GM23248 (cell line): ENCODE results near the gene PLPP3. TPM values are rescaled to one million over a fixed set of nuclear protein-coding genes. Genes with fewer than 3 reads are reported as not detected.

Experiments
- DNase-seq: peaks from one replicate; pipeline ENCODE4 v3.0.0-alpha.2; 2015
- H2AFZ ChIP-seq: fragments of 200-600 bp; sonication (generic); 2 replicates; pipeline ENCODE4 v1.6.1; 2016; ENCODE audit warnings: antibody characterized with exemption
- H3F3A ChIP-seq: fragments of 200-600 bp; sonication (generic); 2 replicates; pipeline ENCODE4 v1.6.1; 2016; ENCODE audit warnings: mild to moderate bottlenecking, antibody characterized with exemption, mixed run types; ENCODE audit not compliant: insufficient read depth
- H3K27ac ChIP-seq: fragments of 200-600 bp; sonication (generic); 2 replicates; pipeline ENCODE4 v1.5.1; 2016; ENCODE audit warnings: mild to moderate bottlenecking
- H3K27me3 ChIP-seq: fragments of 200-600 bp; sonication (generic); replicated peaks from 2 replicates; pipeline ENCODE4 v1.6.1; 2016; ENCODE audit warnings: mild to moderate bottlenecking; ENCODE audit not compliant: insufficient read depth
- H3K36me3 ChIP-seq: fragments of 200-600 bp; sonication (generic); 2 replicates; pipeline ENCODE4 v1.6.1; 2016; ENCODE audit warnings: low read depth, mild to moderate bottlenecking
- H3K4me1 ChIP-seq: fragments of 200-600 bp; sonication (generic); 2 replicates; pipeline ENCODE4 v1.6.1; 2016; ENCODE audit warnings: mild to moderate bottlenecking; ENCODE audit not compliant: insufficient read depth
- H3K4me2 ChIP-seq: fragments of 200-600 bp; sonication (generic); one replicate; pipeline ENCODE4 v1.6.1; 2016; ENCODE audit warnings: mild to moderate bottlenecking; ENCODE audit not compliant: unreplicated experiment
- H3K4me3 ChIP-seq: fragments of 200-600 bp; sonication (generic); 2 replicates; pipeline ENCODE4 v1.5.1; 2016; ENCODE audit warnings: mild to moderate bottlenecking
- H3K79me2 ChIP-seq: fragments of 200-600 bp; sonication (generic); 2 replicates; pipeline ENCODE4 v1.6.1; 2016; ENCODE audit warnings: mild to moderate bottlenecking; ENCODE audit not compliant: insufficient read depth
- H3K9ac ChIP-seq: fragments of 200-600 bp; sonication (generic); 2 replicates; pipeline ENCODE4 v1.6.1; 2016; ENCODE audit warnings: mild to moderate bottlenecking
- H3K9me2 ChIP-seq: fragments of 200-600 bp; sonication (generic); 2 replicates; pipeline ENCODE4 v1.6.1; 2016; ENCODE audit warnings: mixed run types, mild to moderate bottlenecking, moderate library complexity; ENCODE audit not compliant: insufficient read depth
- H3K9me3 ChIP-seq: fragments of 200-600 bp; sonication (generic); one replicate; pipeline ENCODE4 v1.6.1; 2017; ENCODE audit warnings: low read depth
- H4K20me1 ChIP-seq: fragments of 200-600 bp; sonication (generic); 2 replicates; pipeline ENCODE4 v1.6.0; 2016; ENCODE audit not compliant: insufficient read depth
- EZH2 ChIP-seq: fragments of 200-600 bp; sonication (generic); IDR thresholded peaks from 2 replicates; pipeline ENCODE4 v1.6.1; 2018; ENCODE audit warnings: antibody characterized with exemption, mild to moderate bottlenecking; ENCODE audit not compliant: insufficient read depth, poor library complexity, severe bottlenecking
- EZH2phosphoT487 ChIP-seq: fragments of 200-600 bp; sonication (generic); IDR thresholded peaks from 2 replicates; pipeline ENCODE4 v1.6.1; 2018; ENCODE audit warnings: antibody characterized with exemption, moderate library complexity, mild to moderate bottlenecking, low read depth; ENCODE audit not compliant: insufficient read depth
- WGBS, 2 experiments: methylation state at CpG; one replicate each; pipeline ENCODE4 v1.1.6; 2015 to 2017; ENCODE audit warnings: low lambda C conversion rate in 2 of 2, low coverage in 1 of 2; ENCODE audit errors: missing lambda C conversion rate in 2 of 2; 5-methylcytosine and 5-hydroxymethylcytosine counted together
- in situ Hi-C: fragments of 300-500 bp; cut with MboI; formaldehyde crosslinking; loops from 2 replicates; pipeline ENCODE4 v1.15.0; 2020
- polyA plus RNA-seq: library from polyadenylated mRNA; unstranded; fragments of >200 nt; fragmentation: Nextera tagmentation; extraction: Ambion mirVana; gene quantifications from 2 replicates; pipeline ENCODE4 v1.2.1, GENCODE V29; 2016
- total RNA-seq: library from RNA; depleted of rRNA; stranded (reverse); fragments of >200 nt; shearing (Covaris generic); gene quantifications from 2 replicates; pipeline ENCODE4 v1.2.3, GENCODE V29; 2014

PLPP3 gene
- total and polyA plus RNA-seq, 2 experiments from 2014 or later: 80.1 to 156 TPM

DNA sequence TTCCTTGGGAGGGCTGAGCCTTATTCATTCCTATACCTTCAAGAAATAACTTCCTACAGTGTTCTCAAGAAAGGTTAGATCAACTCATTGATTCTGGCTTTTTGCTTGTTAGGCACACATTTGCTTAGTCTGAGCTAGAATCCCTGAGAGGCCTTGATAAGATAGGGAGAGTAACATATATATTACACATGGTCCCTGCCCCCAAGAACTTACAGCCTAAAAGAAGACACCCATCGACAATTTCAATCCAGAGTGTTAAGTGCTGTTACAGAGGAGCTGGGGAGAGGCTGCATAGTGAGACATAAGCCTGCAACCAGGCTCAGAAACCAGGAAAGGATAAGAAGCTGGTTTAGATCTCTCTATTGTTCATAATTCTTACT lies 68.7 kb downstream of the PLPP3 start:
- TF ChIP-seq EZH2phosphoT487 (no peak), EZH2 (no peak)
- Histone ChIP-seq H3K4me2 (no peak overlapping the region), H3K36me3 (peaks cover 64% of the 10 kb centered on the region), H3K9me3 (no peaks in the 10 kb centered on the region), H3K79me2 (no peaks in the 10 kb centered on the region; the same call in 1 of the 2 replicates), H2AFZ (no peak overlapping the region), H4K20me1 (no peaks in the 10 kb centered on the region), H3K27ac (no peak overlapping the region), H3K9ac (no peak overlapping the region), H3K4me1 (no peaks in the 10 kb centered on the region), H3K27me3 (no peaks in the 10 kb centered on the region), H3K9me2 (no peaks in the 10 kb centered on the region), H3F3A (no peaks in the 10 kb centered on the region), H3K4me3 (no peak overlapping the region)
- DNase-seq: no peak
- in situ Hi-C loops: no loop called here
- 4 to 16% methylated on average over 1 of the region's 1 CpG for WGBS, 2 experiments

DNA sequence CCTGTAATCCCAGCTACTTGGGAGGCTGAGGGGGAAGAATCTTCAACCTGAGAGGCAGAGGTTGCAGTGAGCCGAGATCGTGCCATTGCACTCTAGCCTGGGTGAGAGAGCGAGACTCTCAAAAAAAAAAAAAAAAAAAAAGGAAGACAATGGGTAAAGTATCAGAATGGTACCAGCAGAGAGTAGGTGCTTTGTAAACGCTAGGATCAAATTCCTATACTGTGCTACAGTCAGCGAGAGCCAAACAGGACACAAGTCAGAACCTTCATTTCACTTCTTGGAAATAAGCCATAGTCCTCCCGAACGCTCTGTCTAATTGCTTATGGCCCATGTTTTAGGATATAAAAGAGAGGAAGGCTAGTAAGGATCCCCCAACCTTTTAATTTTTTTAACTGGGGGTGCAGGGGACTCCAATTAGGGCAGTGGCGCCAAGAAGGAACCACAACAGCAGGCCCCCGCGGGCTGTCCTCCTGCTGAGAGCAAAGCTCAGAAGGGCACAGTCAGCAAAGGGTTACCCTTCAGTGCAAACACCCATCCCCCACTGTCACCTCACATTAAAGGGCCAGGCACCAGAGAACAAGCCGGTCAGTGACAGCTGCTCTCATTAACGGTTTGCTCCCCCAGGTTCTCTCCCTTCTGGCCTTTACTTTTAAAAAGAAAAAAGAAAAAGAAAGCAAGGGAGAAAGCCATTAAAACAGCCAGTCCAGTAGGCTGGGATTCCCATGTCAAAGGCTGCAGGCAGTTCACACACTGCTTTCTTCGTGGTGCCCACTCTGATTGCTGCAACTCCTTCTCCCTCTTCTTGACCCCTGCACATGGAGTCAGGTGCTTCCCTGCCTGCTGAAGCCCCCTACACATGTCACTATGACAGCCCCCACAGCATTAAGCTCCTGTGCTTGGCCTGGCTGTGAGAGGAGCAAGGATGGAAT lies 69.4 kb downstream of the PLPP3 start:
- no peak overlapping the region for H2AFZ ChIP-seq
- no peaks in the 10 kb centered on the region for H3K9me3 ChIP-seq
- H4K20me1 ChIP-seq: no peaks in the 10 kb centered on the region; the same call in 1 of the 2 replicates
- H3K9me2 ChIP-seq: no peaks in the 10 kb centered on the region
- in situ Hi-C loops: no loop called here
- H3K4me2 ChIP-seq: no peak overlapping the region
- H3K79me2 ChIP-seq: no peaks in the 10 kb centered on the region; the same call in 1 of the 2 replicates
- WGBS, 2 experiments: 66% methylated on average over 13 of the region's 13 CpGs
- no peaks in the 10 kb centered on the region for H3K4me1 ChIP-seq
- no peak for DNase-seq
- no peak overlapping the region for H3K27ac ChIP-seq
- H3K4me3 ChIP-seq: no peak overlapping the region
- TF ChIP-seq EZH2 (no peak), EZH2phosphoT487 (no peak)
- H3K9ac ChIP-seq: no peak overlapping the region
- no peaks in the 10 kb centered on the region for H3K27me3 ChIP-seq
- H3F3A ChIP-seq: peaks cover 4% of the 10 kb centered on the region; the same call in 1 of the 2 replicates
- peaks cover 69% of the 10 kb centered on the region for H3K36me3 ChIP-seq

- Histone ChIP-seq H3K9me2 (no peaks in the 10 kb centered on the region), H3K79me2 (no peaks in the 10 kb centered on the region; the same call in 1 of the 2 replicates), H3K27me3 (no peaks in the 10 kb centered on the region), H3K4me3 (no peak overlapping the region), H2AFZ (no peak overlapping the region), H3F3A (peaks cover 8% of the 10 kb centered on the region; the same call in 1 of the 2 replicates), H3K9ac (no peak overlapping the region), H3K4me2 (no peak overlapping the region), H4K20me1 (no peaks in the 10 kb centered on the region; the same call in 1 of the 2 replicates), H3K27ac (no peak overlapping the region), H3K9me3 (no peaks in the 10 kb centered on the region), H3K4me1 (no peaks in the 10 kb centered on the region), H3K36me3 (peaks cover 81% of the 10 kb centered on the region)
- WGBS, 2 experiments: 59% methylated on average over 4 of the region's 4 CpGs
- TF ChIP-seq EZH2: no peak
- TF ChIP-seq EZH2phosphoT487: no peak
- in situ Hi-C loops: no loop called here
- DNase-seq: peak; percentile 16
Observed at GRCh38 chr1:56508523-56508983, 70.8 kb downstream of the PLPP3 start.

GRCh38 chr1:56507925-56508522 lies 71.3 kb downstream of the PLPP3 start:
- H3K9ac ChIP-seq: no peak overlapping the region
- H3K4me3 ChIP-seq: no peak overlapping the region
- peaks cover 8% of the 10 kb centered on the region; the same call in 1 of the 2 replicates for H3F3A ChIP-seq
- TF ChIP-seq EZH2 (no peak), EZH2phosphoT487 (no peak)
- H3K9me2 ChIP-seq: no peaks in the 10 kb centered on the region
- peaks cover 81% of the 10 kb centered on the region for H3K36me3 ChIP-seq
- no peaks in the 10 kb centered on the region for H3K27me3 ChIP-seq
- no peak for DNase-seq
- no peaks in the 10 kb centered on the region for H3K4me1 ChIP-seq
- in situ Hi-C loops: no loop called here
- WGBS, 2 experiments: 85 to 91% methylated on average over 3 of the region's 3 CpGs
- no peak overlapping the region for H3K27ac ChIP-seq
- no peak overlapping the region for H2AFZ ChIP-seq
- no peaks in the 10 kb centered on the region for H3K9me3 ChIP-seq
- no peaks in the 10 kb centered on the region; the same call in 1 of the 2 replicates for H4K20me1 ChIP-seq
- H3K4me2 ChIP-seq: no peak overlapping the region
- H3K79me2 ChIP-seq: no peaks in the 10 kb centered on the region; the same call in 1 of the 2 replicates
